NB4 (cell line): Measurements from ENCODE around the gene CHMP1A.

ENCODE experiments used
- MYC ChIP-seq: IDR thresholded peaks from 2 replicates; pipeline ENCODE4 v1.6.1; 2011; ENCODE audit warnings: low read depth, low read length
- POLR2A ChIP-seq: IDR thresholded peaks from 2 replicates; pipeline ENCODE4 v1.6.1; 2011; ENCODE audit warnings: mild to moderate bottlenecking; ENCODE audit not compliant: insufficient read length; ENCODE audit errors: extremely low read depth
- TF ChIP-seq, protein P1 (sequence below): IDR thresholded peaks from one replicate; pipeline ENCODE4 v1.5.1; 2012; ENCODE audit warnings: low read depth, low read length
- TF ChIP-seq, protein P2 (sequence below): IDR thresholded peaks from 2 replicates; pipeline ENCODE4 v1.6.1; 2011; ENCODE audit warnings: low read depth, low read length

DNA sequence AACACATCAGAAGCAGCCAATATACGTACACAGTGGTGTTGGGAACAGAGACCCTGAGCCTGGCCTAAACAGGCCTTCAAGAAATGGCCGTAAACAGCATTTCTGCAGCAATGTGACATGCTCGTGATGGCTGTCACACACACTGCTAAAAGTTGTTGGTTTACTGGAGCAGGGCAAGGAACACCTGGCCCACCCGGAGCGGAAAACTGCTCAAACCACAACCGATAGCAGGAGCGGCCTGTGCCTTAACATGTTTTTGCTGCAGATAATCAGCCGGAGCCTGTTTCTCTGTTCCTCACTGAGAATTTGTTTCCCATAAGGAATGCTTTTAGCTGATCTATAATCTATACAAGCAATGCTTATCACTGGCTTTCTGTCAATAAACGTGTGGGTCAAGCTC, 50.1 kb downstream of the CHMP1A start:
- TF ChIP-seq, protein P1, sequence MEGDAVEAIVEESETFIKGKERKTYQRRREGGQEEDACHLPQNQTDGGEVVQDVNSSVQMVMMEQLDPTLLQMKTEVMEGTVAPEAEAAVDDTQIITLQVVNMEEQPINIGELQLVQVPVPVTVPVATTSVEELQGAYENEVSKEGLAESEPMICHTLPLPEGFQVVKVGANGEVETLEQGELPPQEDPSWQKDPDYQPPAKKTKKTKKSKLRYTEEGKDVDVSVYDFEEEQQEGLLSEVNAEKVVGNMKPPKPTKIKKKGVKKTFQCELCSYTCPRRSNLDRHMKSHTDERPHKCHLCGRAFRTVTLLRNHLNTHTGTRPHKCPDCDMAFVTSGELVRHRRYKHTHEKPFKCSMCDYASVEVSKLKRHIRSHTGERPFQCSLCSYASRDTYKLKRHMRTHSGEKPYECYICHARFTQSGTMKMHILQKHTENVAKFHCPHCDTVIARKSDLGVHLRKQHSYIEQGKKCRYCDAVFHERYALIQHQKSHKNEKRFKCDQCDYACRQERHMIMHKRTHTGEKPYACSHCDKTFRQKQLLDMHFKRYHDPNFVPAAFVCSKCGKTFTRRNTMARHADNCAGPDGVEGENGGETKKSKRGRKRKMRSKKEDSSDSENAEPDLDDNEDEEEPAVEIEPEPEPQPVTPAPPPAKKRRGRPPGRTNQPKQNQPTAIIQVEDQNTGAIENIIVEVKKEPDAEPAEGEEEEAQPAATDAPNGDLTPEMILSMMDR, result no peak
- no peak for TF ChIP-seq POLR2A
- TF ChIP-seq, protein P2, sequence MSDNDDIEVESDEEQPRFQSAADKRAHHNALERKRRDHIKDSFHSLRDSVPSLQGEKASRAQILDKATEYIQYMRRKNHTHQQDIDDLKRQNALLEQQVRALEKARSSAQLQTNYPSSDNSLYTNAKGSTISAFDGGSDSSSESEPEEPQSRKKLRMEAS, result no peak
- TF ChIP-seq MYC, result no peak
